HG03575 (cell line): Measurements from ENCODE around the gene GRIK2.
"Not testable (repeated sequence)": the region's sequence is repeated elsewhere in the genome, so short reads cannot be mapped to it uniquely, and the experiment has no call there.

Experiments used
- ATAC-seq: cut with Tn5 transposase; IDR thresholded peaks from one replicate; pipeline ENCODE4 v1.9.1; 2021; ENCODE audit not compliant: unreplicated experiment, insufficient number of reproducible peaks, low FRiP score; ENCODE audit errors: extremely low read depth

GRIK2 gene

GRCh38 chr6:102015431-102015830, 621.9 kb downstream of the GRIK2 start:
- no peak for ATAC-seq

- ATAC-seq = no peak
Measured at GRCh38 chr6:102022281-102022680, 628.8 kb downstream of the GRIK2 start.

GRCh38 chr6:102022803-102023202, 629.3 kb downstream of the GRIK2 start:
- ATAC-seq = no peak

GRCh38 chr6:102023977-102024657, 630.6 kb downstream of the GRIK2 start:
- no peak for ATAC-seq

- no peak for ATAC-seq
Measured at GRCh38 chr6:102026649-102027048, 633.1 kb downstream of the GRIK2 start.

- no peak for ATAC-seq
Measured at GRCh38 chr6:102028176-102028575, 634.7 kb downstream of the GRIK2 start.

GRCh38 chr6:102038964-102039363, 645.5 kb downstream of the GRIK2 start:
- ATAC-seq = no peak

GRCh38 chr6:102039441-102039840, 645.9 kb downstream of the GRIK2 start:
- no peak for ATAC-seq

GRCh38 chr6:102051001-102051400, 657.5 kb downstream of the GRIK2 start:
- no peak for ATAC-seq

GRCh38 chr6:102051720-102052119, 658.2 kb downstream of the GRIK2 start:
- no peak for ATAC-seq

- no peak for ATAC-seq
Measured at GRCh38 chr6:102064142-102064541, 670.6 kb downstream of the GRIK2 start.

GRCh38 chr6:102066301-102066700, 672.8 kb downstream of the GRIK2 start:
- ATAC-seq = no peak

- no peak for ATAC-seq
Measured at GRCh38 chr6:102068349-102068929, 674.9 kb downstream of the GRIK2 start.

GRCh38 chr6:102075539-102075938, 682.0 kb downstream of the GRIK2 start:
- ATAC-seq = no peak

- ATAC-seq = no peak
Measured at GRCh38 chr6:102085257-102085656, 691.7 kb downstream of the GRIK2 start.

- ATAC-seq = not testable (repeated sequence)
Measured at GRCh38 chr6:102088160-102088559, 694.7 kb downstream of the GRIK2 start.

- ATAC-seq = no peak
Measured at GRCh38 chr6:102114402-102114801, 720.9 kb downstream of the GRIK2 start.

GRCh38 chr6:102115911-102116310, 722.4 kb downstream of the GRIK2 start:
- ATAC-seq = no peak

GRCh38 chr6:102118034-102118433, 724.5 kb downstream of the GRIK2 start:
- no peak for ATAC-seq
